ENCODE results near the gene PHACTR3. TPM values are rescaled to one million over a fixed set of nuclear protein-coding genes. Genes with fewer than 3 reads are reported as not detected.

The PHACTR3 gene
- total and polyA plus RNA-seq, 4 donors, result 0.14 to 0.42 (median 0.17) TPM

DNA sequence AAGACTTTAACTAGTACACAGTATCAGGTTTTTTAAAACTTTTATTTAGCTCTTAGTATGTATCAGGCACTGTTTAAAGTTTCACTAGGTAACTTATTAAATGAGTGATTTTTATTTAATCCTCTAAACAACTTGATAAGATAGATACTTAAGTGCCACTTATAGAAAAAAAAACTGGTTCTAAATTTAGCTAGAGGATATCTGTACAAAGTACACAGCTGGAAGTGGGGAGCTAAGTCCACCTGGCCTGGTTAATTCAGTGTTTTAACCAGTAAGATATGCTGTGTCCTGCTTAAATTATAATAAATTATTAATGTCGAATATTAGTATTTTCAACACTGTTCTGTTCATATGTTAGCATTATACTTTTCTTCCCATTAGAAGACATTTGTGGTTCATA is 291.6 kb downstream of the PHACTR3 start:
- H3K4me1 ChIP-seq (ENCODE audit: control insufficient read depth in 4 of 4, insufficient read depth in 4 of 4, low read length in 3 of 4), result no peaks in the 10 kb centered on the region
- peaks cover 0 to 3% (median 0%) of the 10 kb centered on the region in 4 donors for H3K27me3 ChIP-seq (ENCODE audit: control insufficient read depth in 4 of 4, insufficient read depth in 4 of 4, low read length in 3 of 4)
- 78% methylated on average over 1 of the region's 1 CpG for WGBS
- H3K4me3 ChIP-seq (ENCODE audit: low read depth in 1 of 3, low read length in 3 of 3), result no peak overlapping the region
- no peak for DNase-seq (ENCODE audit: low spot score)
- no peak overlapping the region for H3K27ac ChIP-seq (ENCODE audit: low read depth in 1 of 2, low read length in 2 of 2)
- H3K36me3 ChIP-seq (ENCODE audit: control insufficient read depth in 4 of 4, insufficient read depth in 3 of 4, low read depth in 1 of 4, low read length in 3 of 4), result no peaks in the 10 kb centered on the region
- no peak for TF ChIP-seq RAD21 (IDR thresholded peaks at IDR 0.05)
- TF ChIP-seq HNF4A (conservative IDR thresholded peaks at IDR 0.05), result no peak
- no peak for TF ChIP-seq NR2F2 (IDR thresholded peaks at IDR 0.05)
- no peak for TF ChIP-seq HNF4G (IDR thresholded peaks at IDR 0.05)
- no peak for TF ChIP-seq YY1 (IDR thresholded peaks at IDR 0.05)
- TF ChIP-seq, protein P1, sequence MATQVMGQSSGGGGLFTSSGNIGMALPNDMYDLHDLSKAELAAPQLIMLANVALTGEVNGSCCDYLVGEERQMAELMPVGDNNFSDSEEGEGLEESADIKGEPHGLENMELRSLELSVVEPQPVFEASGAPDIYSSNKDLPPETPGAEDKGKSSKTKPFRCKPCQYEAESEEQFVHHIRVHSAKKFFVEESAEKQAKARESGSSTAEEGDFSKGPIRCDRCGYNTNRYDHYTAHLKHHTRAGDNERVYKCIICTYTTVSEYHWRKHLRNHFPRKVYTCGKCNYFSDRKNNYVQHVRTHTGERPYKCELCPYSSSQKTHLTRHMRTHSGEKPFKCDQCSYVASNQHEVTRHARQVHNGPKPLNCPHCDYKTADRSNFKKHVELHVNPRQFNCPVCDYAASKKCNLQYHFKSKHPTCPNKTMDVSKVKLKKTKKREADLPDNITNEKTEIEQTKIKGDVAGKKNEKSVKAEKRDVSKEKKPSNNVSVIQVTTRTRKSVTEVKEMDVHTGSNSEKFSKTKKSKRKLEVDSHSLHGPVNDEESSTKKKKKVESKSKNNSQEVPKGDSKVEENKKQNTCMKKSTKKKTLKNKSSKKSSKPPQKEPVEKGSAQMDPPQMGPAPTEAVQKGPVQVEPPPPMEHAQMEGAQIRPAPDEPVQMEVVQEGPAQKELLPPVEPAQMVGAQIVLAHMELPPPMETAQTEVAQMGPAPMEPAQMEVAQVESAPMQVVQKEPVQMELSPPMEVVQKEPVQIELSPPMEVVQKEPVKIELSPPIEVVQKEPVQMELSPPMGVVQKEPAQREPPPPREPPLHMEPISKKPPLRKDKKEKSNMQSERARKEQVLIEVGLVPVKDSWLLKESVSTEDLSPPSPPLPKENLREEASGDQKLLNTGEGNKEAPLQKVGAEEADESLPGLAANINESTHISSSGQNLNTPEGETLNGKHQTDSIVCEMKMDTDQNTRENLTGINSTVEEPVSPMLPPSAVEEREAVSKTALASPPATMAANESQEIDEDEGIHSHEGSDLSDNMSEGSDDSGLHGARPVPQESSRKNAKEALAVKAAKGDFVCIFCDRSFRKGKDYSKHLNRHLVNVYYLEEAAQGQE (IDR thresholded peaks at IDR 0.05), result no peak
- no peak for TF ChIP-seq EGR1 (IDR thresholded peaks at IDR 0.05; ENCODE audit: low read depth in 2 of 2)
- no peak for TF ChIP-seq RXRA (IDR thresholded peaks at IDR 0.05)
- TF ChIP-seq, protein P2, sequence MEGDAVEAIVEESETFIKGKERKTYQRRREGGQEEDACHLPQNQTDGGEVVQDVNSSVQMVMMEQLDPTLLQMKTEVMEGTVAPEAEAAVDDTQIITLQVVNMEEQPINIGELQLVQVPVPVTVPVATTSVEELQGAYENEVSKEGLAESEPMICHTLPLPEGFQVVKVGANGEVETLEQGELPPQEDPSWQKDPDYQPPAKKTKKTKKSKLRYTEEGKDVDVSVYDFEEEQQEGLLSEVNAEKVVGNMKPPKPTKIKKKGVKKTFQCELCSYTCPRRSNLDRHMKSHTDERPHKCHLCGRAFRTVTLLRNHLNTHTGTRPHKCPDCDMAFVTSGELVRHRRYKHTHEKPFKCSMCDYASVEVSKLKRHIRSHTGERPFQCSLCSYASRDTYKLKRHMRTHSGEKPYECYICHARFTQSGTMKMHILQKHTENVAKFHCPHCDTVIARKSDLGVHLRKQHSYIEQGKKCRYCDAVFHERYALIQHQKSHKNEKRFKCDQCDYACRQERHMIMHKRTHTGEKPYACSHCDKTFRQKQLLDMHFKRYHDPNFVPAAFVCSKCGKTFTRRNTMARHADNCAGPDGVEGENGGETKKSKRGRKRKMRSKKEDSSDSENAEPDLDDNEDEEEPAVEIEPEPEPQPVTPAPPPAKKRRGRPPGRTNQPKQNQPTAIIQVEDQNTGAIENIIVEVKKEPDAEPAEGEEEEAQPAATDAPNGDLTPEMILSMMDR (IDR thresholded peaks at IDR 0.05; ENCODE audit: low read depth, low read length, missing input control), result no peak
- TF ChIP-seq GABPA (IDR thresholded peaks at IDR 0.05 in 1 of 2, conservative IDR thresholded peaks at IDR 0.05 in 1 of 2), result no peak
- TF ChIP-seq FOXA2 (IDR thresholded peaks at IDR 0.05), result no peak
- no peaks in the 10 kb centered on the region for H3K9me3 ChIP-seq (ENCODE audit: control insufficient read depth in 4 of 4, low read length in 3 of 4)
- no peak overlapping the region for H3K9ac ChIP-seq (ENCODE audit: low read depth in 1 of 2, low read length in 2 of 2)

Small RNA genes lying within 50 kb of the gene (small RNA-seq; reads per million reads assigned to genes)
- gene RNU7-141P, result not detected

Data from liver (tissue), 10 donors.